GM21423 (cell line): ENCODE data around the gene ZNF362.

ENCODE experiments used
- ATAC-seq: cut with Tn5 transposase; IDR thresholded peaks from one replicate; pipeline ENCODE4 v1.9.1; 2021; ENCODE audit warnings: mild to moderate bottlenecking, moderate library complexity; ENCODE audit not compliant: unreplicated experiment

ZNF362 gene

DNA sequence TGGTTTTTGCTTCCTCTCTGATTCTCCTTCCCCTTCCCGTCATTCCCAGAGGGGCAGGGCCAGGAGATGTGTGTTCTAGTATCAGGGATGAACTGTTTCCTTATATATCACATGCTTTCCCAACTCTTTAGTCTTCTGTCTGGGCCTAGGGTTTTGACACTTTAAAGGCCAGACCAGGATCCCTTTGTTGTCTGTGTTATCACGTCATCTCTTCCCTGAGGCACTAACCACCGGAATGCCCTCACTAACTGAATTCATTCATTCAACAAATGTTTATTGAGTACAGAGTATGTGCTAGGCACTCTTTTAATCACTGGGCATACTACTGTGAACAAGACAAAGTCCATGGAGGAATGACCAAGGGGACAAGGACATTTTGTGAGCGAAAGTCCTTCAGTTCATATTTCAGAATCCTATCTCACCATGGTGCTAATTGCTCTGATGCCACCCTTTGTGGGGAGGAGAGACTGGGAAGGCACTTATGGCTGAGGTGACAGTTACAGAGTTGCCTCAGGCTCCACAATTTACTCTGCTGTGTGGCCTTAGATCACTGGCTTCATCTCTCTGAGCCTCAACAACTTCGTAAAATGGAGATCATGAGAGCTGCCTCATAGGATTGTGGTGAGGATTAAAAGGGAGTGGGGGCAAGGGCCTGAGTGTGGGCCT, 12.0 kb upstream of the ZNF362 start:
- no peak for ATAC-seq

DNA sequence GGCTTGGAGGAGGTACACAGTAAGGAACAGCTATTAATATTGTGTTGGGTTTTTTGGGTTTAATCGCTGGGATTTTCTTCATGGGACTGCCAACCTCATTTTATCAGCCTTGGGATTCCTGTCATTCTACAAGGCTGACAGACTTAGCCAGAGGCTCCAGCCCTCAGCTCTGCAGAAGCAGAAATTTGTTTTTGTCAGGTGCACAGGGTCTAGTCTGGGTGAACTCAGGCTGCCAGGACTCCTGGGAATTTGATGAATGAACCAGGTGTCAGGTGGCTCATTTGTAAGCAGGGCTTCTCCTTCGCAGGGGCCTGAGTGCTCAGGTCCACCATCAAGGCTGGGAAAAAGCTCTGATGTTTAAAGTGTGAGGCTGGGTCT, 11.5 kb upstream of the ZNF362 start:
- ATAC-seq = no peak

- no peak for ATAC-seq
Measured at GRCh38 chr1:33246171-33246570, 10.1 kb upstream of the ZNF362 start.

- no peak for ATAC-seq
Measured at GRCh38 chr1:33247545-33247944, 8.7 kb upstream of the ZNF362 start.

DNA sequence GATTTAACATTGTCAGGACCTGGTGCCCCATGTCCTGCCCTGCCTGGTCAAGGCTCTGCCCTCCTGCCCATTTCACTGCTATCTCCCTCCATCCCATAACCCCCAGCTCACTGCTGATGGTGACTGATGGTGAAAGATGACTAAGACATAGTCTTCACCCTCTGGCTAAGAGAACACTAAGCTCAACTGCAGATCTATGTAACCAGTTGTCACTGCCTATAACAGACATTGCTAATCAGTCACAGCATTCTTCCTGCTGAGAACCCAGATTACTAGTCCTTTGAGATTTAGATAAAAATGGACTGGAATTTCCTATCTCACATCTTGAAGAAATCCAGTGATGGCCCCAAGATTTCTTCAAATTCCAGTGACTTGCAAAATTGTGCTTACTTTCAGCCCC, 8.0 kb upstream of the ZNF362 start:
- no peak for ATAC-seq

DNA sequence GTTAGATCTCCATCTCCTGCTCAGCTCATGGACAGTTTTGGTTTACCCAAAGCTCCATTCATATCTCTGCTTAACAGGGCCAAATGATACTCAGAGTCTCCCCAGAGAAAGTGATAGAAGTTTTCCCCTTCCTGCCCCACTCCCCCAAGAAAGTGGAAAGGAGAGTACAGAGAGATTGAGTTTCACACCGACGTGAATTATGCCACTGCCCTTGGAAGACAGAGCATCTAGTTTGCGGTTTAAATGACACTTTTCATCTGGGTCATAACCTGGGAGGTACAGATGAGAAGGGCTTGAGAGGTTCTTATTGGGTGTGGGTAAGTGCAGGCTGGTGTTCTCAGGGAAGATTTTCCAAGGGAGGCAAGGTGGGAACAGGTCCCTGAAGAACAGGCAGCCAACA, 6.9 kb upstream of the ZNF362 start:
- ATAC-seq = no peak

- ATAC-seq = no peak
Measured at GRCh38 chr1:33250217-33250616, 6.1 kb upstream of the ZNF362 start.

- no peak for ATAC-seq
Measured at GRCh38 chr1:33250724-33251123, 5.6 kb upstream of the ZNF362 start.

- ATAC-seq = no peak
Measured at GRCh38 chr1:33254491-33254890, 1.8 kb upstream of the ZNF362 start.

GRCh38 chr1:33255347-33256220, 708 bp upstream of the ZNF362 start:
- peak; percentile 38 for ATAC-seq

GRCh38 chr1:33256221-33256470, 146 bp upstream of the ZNF362 start:
- ATAC-seq = no peak

DNA sequence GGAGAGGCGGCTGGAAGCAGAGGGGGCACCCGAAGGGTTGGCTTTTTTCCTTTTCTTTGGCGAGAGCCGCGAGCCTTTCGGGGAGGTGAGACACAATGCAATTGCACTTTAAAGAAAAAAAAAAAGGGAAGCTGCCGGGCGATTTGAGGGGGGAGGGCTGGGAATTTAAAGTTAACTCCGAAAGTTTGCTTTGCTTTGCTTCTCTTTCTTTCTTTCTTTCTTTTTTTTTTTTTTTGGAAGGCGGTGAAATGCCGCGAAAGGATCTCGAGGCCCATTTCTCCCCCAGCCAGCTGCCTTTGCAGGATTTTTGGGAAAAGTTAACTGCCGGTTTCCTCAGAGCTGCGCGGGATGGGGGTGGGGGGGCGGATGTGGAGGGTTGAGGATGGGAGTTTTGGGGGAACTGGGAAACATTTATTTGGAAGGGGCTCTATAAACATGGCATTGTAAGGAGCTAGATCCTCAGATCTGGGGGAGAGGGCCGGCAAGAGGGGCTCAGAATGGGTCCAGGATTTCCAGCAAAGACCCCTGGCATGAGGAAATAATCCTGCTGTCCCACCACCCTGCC, 997 bp downstream of the ZNF362 start:
- no peak for ATAC-seq

- ATAC-seq = no peak
Measured at GRCh38 chr1:33257772-33258712, 1.8 kb downstream of the ZNF362 start.

DNA sequence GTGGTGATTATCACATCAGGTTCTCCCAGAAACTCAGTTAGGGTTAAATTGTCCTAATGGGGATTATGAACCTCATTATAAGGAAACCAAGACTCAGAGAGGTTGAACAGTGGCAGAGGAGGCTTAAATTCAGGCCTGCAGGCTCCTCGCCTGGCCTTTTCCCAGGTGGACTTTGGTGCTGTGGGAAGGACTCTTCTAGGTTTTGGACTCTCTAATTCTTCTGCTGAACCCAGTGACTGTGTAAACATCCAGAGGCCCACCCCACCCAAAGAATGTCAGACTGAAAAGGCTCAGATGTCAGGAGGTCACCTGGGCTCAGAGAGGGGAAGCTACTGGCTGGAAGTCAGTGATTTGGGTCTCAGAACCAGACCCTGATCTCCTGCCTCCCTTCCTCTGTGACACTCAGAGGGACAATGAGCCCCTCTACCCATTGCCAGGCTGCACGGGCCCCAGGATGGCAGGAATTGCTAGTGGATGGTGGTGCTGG, 2.5 kb downstream of the ZNF362 start:
- ATAC-seq = no peak

DNA sequence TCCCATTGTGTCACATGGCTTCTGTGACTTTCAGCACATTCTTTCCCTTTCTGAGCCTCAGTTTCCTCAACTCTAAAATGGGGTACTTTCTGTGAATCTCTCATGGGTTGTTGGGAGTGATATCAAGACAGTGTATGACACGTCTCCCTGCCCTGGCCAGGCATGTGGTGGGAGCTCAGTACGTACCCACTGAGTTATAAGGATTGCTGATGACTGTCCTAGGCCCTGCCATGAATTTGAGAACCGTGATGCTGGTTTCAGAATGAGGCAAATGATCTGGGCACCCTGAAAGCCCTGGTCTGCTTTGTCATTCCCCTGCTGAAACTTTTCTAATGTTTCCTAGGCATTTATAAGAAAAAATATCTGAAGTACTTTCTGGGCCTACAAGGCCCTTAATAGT, 3.6 kb downstream of the ZNF362 start:
- ATAC-seq = no peak

GRCh38 chr1:33260439-33260838, 4.1 kb downstream of the ZNF362 start:
- ATAC-seq = no peak

DNA sequence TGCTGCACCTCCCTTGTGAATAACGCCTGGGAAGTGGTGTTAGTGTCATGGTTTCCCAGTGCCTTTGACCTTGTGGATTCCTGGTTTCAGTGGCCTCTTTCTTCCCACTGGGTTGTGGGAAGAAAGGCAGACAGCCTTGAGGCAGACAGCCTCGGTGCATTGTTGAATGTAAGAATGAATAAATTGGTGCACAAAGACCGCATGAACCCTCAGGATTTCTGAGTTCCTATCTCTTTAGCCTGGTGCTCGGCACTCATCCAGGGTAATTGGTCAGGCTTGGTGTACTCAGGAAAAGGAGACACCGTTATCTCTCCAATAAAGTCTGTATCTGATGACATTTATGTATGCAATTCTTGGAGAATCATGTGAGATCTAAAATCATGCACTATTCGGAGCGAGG, 5.1 kb downstream of the ZNF362 start:
- no peak for ATAC-seq

GRCh38 chr1:33263890-33264504, 7.7 kb downstream of the ZNF362 start:
- no peak for ATAC-seq

DNA sequence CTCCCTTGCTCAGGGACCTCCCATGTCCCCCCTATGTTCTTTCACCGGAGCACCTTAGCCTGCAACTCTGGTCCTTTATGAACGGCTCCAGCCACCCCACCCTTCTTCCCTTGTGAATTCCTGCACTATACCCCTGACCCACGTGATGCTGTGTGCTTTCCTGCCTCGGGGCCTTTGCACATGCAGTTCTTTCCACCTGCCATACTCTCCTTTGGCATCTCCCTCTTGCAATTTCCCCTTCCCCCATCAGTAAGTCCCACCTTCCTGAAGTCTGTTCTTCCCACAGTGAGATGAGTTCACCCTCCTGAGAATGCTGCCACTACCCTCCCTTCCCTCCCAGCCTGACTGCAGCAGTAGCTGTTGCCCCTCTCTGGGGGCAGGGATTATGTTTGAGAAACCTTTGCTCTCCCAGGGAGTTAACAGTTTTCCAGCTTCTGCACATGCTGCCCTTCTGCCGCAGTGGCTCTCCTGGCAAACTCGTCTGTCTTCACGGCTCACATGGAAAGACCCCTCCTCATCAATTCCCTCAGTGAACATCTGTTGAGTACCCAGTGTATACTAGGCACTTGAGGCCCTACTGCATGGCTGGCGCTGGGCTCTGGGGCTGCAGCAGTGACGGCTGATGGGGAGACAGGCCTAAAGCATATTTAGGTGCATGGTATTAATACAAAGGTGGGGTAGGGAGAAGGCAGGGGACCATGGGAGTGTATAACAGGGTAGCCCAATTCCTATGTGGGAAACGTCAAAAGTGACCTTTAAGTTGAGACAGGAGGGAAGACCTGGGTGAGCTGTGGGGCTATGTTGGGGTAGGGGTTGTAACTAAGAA, 9.7 kb downstream of the ZNF362 start:
- ATAC-seq = no peak

GRCh38 chr1:33266766-33267165, 10.5 kb downstream of the ZNF362 start:
- no peak for ATAC-seq
